Epithelial cell of proximal tubule (primary cell): ENCODE results near the gene RTL10. TPM values are rescaled to one million over a fixed set of nuclear protein-coding genes. Genes with fewer than 3 reads are reported as not detected.

Experiments used
- DNase-seq: peaks from one replicate; pipeline ENCODE4 v3.0.0-alpha.2; 2011; ENCODE audit warnings: low read depth
- H3K4me3 ChIP-seq: 2 replicates; pipeline ENCODE4 v1.5.1; 2011; ENCODE audit warnings: low read depth, mild to moderate bottlenecking, low read length
- CTCF ChIP-seq: conservative IDR thresholded peaks from 2 replicates; pipeline ENCODE4 v1.5.1; 2012; ENCODE audit warnings: low read depth, mild to moderate bottlenecking, low read length
- total RNA-seq: library from RNA; depleted of rRNA; stranded (reverse); fragments of >200 nt; gene quantifications from 2 replicates; pipeline ENCODE4 v1.2.3, GENCODE V29; 2015

RTL10 gene
- total RNA-seq, 1 donor from 2014 or later: 15.9 TPM

DNA sequence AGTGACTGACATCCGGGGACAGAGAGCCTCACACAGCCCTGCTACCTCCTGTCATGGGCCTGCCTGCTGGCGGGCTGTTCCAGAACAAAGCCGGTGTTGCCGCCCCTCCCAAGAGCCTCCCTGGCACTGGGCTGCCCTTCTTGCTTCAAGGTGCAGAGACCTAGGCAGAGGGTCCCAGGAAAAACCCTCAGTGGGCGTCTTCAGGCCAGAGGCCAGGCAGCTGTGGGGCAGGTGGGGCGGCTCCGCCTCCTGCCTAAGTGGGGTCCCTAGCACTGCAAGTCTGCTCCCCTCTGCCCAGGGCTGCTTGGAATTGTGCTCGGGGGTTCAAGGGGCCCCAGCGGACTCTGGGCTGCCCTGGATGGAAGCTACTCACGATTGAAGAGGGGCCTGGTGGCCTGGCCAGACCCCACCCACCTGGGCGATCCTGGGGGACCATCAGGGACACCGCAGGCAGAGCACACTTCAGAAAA, 20.4 kb upstream of the RTL10 start:
- DNase-seq: no peak
- TF ChIP-seq CTCF: no peak
- no peak overlapping the region for H3K4me3 ChIP-seq

- DNase-seq: no peak
- no peak for TF ChIP-seq CTCF
These were observed 19.8 kb upstream of the RTL10 start for GRCh38 chr22:19874307-19875060.

DNA sequence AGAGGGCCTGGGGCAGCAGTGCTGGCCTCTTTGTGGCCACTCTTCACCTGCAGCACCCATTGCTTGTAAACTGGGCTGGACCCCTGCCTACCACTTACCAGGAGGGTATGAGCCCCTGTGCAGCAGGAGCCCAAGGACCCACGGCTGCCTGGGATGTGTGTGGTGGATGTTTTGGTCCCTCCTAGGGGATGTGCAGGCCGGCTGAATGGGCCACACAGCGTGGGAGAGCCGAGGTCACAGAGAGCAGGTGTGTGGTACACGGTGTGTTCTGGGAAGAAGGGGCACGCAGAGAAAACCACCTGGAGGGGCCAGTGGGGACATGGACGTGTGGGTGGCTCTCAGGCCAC, 19.3 kb upstream of the RTL10 start:
- no peak for DNase-seq
- H3K4me3 ChIP-seq: no peak overlapping the region
- TF ChIP-seq CTCF: no peak

More at GRCh38 chr22:19874307-19875060, 19.8 kb upstream of the RTL10 start:
- H3K4me3 ChIP-seq: no peak overlapping the region

DNA sequence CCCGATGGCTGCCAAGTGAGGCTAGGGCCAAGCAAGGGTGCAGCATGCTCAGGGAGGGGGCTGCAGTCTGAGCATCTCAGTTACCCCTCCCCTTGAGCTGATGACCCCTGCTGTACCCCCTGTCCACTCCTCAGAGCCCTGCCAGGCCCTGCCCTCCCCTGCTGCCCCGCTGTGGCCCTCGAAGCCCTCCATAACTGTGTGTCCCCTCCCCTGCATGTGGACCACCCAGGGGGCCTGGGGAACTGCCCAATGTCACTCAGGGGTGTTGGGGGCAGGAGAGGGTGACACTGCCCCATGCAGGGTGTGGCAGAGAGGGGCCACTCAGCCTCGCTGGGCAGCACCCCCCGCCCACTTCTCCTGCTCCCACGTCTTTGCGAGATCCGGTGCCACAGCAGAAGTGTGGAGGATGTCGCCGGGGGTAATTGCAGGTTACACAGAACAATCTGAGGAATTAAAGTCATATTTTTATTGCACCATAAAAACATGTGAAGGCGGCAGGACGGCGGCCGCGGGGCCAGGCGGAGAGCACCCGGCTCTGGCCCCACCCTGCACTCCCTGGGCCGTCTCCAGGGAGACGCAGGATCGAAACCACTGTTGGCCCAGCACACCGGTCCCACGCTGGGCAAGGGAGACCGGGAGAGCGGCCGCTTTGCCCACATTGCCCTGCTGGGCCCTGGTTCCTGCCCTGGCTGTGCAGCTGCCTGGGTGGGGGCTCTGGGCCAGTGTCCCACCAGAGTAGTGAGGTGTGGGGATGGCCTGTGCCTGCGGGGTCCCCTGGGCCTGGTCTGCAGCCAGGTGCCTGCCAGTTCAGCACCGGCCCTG, 18.7 kb upstream of the RTL10 start:
- H3K4me3 ChIP-seq: no peak overlapping the region
- DNase-seq: no peak
- TF ChIP-seq CTCF: no peak

GRCh38 chr22:19872779-19873137, 18.1 kb upstream of the RTL10 start:
- no peak for TF ChIP-seq CTCF
- no peak overlapping the region for H3K4me3 ChIP-seq
- no peak for DNase-seq

- no peak for DNase-seq
- TF ChIP-seq CTCF: no peak
- no peak overlapping the region for H3K4me3 ChIP-seq
These were observed 17.4 kb upstream of the RTL10 start for GRCh38 chr22:19871845-19872778.
